DOHH2 (cell line): ENCODE measurements around the gene CADPS.

Experiments
- H3F3A ChIP-seq: fragments of 200-600 bp; sonication (generic), shearing (Covaris generic); 2 replicates; pipeline ENCODE4 v1.6.0; 2016; ENCODE audit warnings: antibody characterized with exemption, mild to moderate bottlenecking; ENCODE audit not compliant: control insufficient read depth, insufficient read depth
- H3K27ac ChIP-seq: fragments of 200-600 bp; sonication (generic); 2 replicates; pipeline ENCODE4 v1.5.1; 2014; ENCODE audit warnings: low read depth, mild to moderate bottlenecking, low read length, moderate library complexity
- H3K27me3 ChIP-seq: fragments of 200-600 bp; sonication (generic); 2 replicates; pipeline ENCODE4 v1.6.1; 2014; ENCODE audit warnings: mild to moderate bottlenecking, low read length, mixed read lengths; ENCODE audit not compliant: control insufficient read depth
- H3K36me3 ChIP-seq: fragments of 200-600 bp; sonication (generic); 2 replicates; pipeline ENCODE4 v1.6.1; 2014; ENCODE audit warnings: mild to moderate bottlenecking, low read length, moderate library complexity, mixed read lengths; ENCODE audit not compliant: control insufficient read depth
- H3K4me1 ChIP-seq: fragments of 200-600 bp; sonication (generic); 2 replicates; pipeline ENCODE4 v1.6.1; 2014; ENCODE audit warnings: mild to moderate bottlenecking, low read length, mixed read lengths; ENCODE audit not compliant: control insufficient read depth
- H3K4me2 ChIP-seq: fragments of 200-600 bp; sonication (generic); 2 replicates; pipeline ENCODE4 v1.6.0; 2014; ENCODE audit warnings: mild to moderate bottlenecking, low read length, moderate library complexity
- H3K4me3 ChIP-seq: fragments of 200-600 bp; sonication (generic); 2 replicates; pipeline ENCODE4 v1.5.1; 2014; ENCODE audit warnings: mild to moderate bottlenecking, low read length, mixed read lengths
- H3K79me2 ChIP-seq: fragments of 200-600 bp; sonication (generic); 2 replicates; pipeline ENCODE4 v1.6.1; 2014; ENCODE audit warnings: mild to moderate bottlenecking, low read length, mixed read lengths; ENCODE audit not compliant: control insufficient read depth
- H3K9me2 ChIP-seq: fragments of 200-600 bp; sonication (generic); replicated peaks from 2 replicates; pipeline ENCODE4 v1.6.1; 2014; ENCODE audit warnings: mild to moderate bottlenecking, low read length, mixed read lengths; ENCODE audit not compliant: control insufficient read depth
- H3K9me3 ChIP-seq: fragments of 200-600 bp; sonication (generic); 2 replicates; pipeline ENCODE4 v1.6.1; 2014; ENCODE audit warnings: antibody characterized with exemption, low read length, mixed read lengths; ENCODE audit not compliant: control insufficient read depth, insufficient read depth
- H4K20me1 ChIP-seq: fragments of 200-600 bp; sonication (generic); 2 replicates; pipeline ENCODE4 v1.6.0; 2014; ENCODE audit warnings: low read depth, mild to moderate bottlenecking, antibody characterized with exemption, low read length, moderate library complexity; ENCODE audit not compliant: control insufficient read depth, insufficient read depth
- CTCF ChIP-seq: fragments of 200-600 bp; sonication (generic); IDR thresholded peaks from one replicate; pipeline ENCODE4 v1.5.1; 2014; ENCODE audit warnings: antibody characterized with exemption, mild to moderate bottlenecking, low read depth, low read length; ENCODE audit not compliant: poor library complexity, severe bottlenecking
- EZH2phosphoT487 ChIP-seq: fragments of 200-600 bp; sonication (generic); IDR thresholded peaks from 2 replicates; pipeline ENCODE4 v1.6.1; 2017; ENCODE audit warnings: borderline replicate concordance, mild to moderate bottlenecking, antibody characterized with exemption, low read length, moderate library complexity, mixed read lengths

CADPS gene

GRCh38 chr3:62824965-62825592 lies 50.1 kb downstream of the CADPS start:
- Histone ChIP-seq H3K9me3 (no peaks in the 10 kb centered on the region), H4K20me1 (no peaks in the 10 kb centered on the region), H3K9me2 (no peaks in the 10 kb centered on the region), H3F3A (peaks cover 40% of the 10 kb centered on the region), H3K4me1 (peaks cover 95% of the 10 kb centered on the region), H3K4me2 (peak overlapping the region; percentile 95), H3K36me3 (peaks cover 69% of the 10 kb centered on the region), H3K79me2 (peaks cover 92% of the 10 kb centered on the region), H3K27me3 (no peaks in the 10 kb centered on the region), H3K27ac (peak overlapping the region; percentile 98), H3K4me3 (peak overlapping the region; percentile 87)
- TF ChIP-seq EZH2phosphoT487 (no peak), CTCF (no peak)

GRCh38 chr3:62823461-62824050 lies 51.7 kb downstream of the CADPS start:
- H3K4me2 ChIP-seq: peak overlapping the region; percentile 95
- peak overlapping the region; percentile 87 for H3K4me3 ChIP-seq
- H3K9me3 ChIP-seq: no peaks in the 10 kb centered on the region
- H4K20me1 ChIP-seq: no peaks in the 10 kb centered on the region
- peaks cover 86% of the 10 kb centered on the region for H3K79me2 ChIP-seq
- peaks cover 67% of the 10 kb centered on the region for H3K36me3 ChIP-seq
- TF ChIP-seq CTCF (no peak), EZH2phosphoT487 (no peak)
- peaks cover 95% of the 10 kb centered on the region for H3K4me1 ChIP-seq
- peak overlapping the region; percentile 98 for H3K27ac ChIP-seq
- peaks cover 55% of the 10 kb centered on the region for H3F3A ChIP-seq
- no peaks in the 10 kb centered on the region for H3K9me2 ChIP-seq
- no peaks in the 10 kb centered on the region for H3K27me3 ChIP-seq

- H3K4me2 ChIP-seq: peak overlapping the region; percentile 95
- peak overlapping the region; percentile 98 for H3K27ac ChIP-seq
- H3K9me2 ChIP-seq: no peaks in the 10 kb centered on the region
- no peaks in the 10 kb centered on the region for H4K20me1 ChIP-seq
- H3K4me1 ChIP-seq: peaks cover 94% of the 10 kb centered on the region
- no peaks in the 10 kb centered on the region for H3K9me3 ChIP-seq
- no peaks in the 10 kb centered on the region for H3K27me3 ChIP-seq
- peaks cover 63% of the 10 kb centered on the region for H3K36me3 ChIP-seq
- H3K4me3 ChIP-seq: peak overlapping the region; percentile 87
- H3K79me2 ChIP-seq: peaks cover 80% of the 10 kb centered on the region
- TF ChIP-seq EZH2phosphoT487: no peak
- TF ChIP-seq CTCF: no peak
- peaks cover 58% of the 10 kb centered on the region for H3F3A ChIP-seq
Observed at GRCh38 chr3:62822905-62823304, 52.3 kb downstream of the CADPS start.
